GM19193 (cell line): Measurements from ENCODE around the gene GPATCH3.

Experiments
- POLR2A ChIP-seq: IDR thresholded peaks from 4 replicates; pipeline ENCODE4 v1.6.1; 2011; ENCODE audit not compliant: insufficient read depth, insufficient read length; ENCODE audit errors: extremely low read depth

GPATCH3 gene, protein sequence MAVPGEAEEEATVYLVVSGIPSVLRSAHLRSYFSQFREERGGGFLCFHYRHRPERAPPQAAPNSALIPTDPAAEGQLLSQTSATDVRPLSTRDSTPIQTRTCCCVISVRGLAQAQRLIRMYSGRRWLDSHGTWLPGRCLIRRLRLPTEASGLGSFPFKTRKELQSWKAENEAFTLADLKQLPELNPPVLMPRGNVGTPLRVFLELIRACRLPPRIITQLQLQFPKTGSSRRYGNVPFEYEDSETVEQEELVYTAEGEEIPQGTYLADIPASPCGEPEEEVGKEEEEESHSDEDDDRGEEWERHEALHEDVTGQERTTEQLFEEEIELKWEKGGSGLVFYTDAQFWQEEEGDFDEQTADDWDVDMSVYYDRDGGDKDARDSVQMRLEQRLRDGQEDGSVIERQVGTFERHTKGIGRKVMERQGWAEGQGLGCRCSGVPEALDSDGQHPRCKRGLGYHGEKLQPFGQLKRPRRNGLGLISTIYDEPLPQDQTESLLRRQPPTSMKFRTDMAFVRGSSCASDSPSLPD

DNA sequence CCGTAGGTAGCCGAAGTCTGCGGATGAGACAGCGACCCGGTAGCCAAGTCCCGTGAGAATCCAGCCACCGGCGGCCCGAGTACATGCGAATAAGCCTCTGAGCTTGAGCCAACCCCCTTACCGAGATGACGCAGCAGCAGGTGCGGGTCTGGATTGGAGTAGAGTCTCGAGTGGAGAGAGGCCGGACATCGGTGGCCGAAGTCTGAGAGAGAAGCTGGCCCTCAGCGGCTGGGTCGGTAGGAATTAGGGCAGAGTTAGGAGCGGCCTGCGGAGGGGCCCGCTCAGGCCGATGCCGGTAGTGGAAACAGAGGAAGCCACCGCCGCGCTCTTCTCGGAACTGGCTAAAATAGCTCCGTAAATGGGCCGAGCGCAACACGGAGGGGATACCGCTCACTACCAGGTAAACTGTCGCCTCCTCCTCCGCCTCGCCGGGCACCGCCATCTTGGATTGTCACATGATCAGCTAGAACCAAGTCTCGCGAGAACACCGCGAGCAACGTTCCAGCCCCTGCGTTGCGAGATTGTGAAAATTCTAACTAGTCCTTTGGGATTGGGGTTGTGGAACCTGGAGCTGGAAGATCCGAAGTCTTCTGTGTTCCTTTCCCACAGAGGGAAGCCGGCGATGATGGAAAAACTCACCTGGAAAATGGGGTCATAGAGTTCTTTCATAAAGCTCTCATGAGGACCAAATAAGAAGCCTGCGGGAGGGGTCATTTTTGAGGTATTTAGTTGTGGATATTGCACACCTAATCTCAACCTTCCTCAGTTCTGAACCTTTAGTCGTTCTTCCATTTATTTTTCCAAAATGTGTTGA, at the start of gene GPATCH3:
TSS of gene GPATCH3 (minus strand) at position 467 of the 814 bp plus-strand sequence. CDS start at position 442, 25 bp downstream.
- TF ChIP-seq POLR2A: peak; percentile 94

DNA sequence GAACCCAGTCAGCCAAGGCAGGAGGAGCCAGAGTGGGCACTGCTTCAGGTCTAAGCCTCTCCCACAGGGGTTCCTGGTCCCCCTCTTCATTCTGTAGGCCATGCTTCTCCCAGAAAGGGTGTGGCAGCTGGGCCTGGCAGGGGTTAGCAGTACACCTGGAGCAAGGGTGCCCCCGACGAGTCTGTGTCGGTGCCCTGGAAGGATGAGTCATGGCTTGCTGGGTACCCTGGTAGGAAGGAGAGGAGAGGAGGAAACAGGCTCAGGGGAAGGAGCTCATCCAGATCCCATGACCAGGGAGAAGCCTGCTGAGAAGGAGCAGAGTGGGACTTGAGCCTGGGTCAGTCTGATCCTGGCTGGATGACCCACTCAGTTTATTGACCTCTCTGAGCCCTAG, 49.7 kb upstream of the GPATCH3 start:
- no peak for TF ChIP-seq POLR2A

DNA sequence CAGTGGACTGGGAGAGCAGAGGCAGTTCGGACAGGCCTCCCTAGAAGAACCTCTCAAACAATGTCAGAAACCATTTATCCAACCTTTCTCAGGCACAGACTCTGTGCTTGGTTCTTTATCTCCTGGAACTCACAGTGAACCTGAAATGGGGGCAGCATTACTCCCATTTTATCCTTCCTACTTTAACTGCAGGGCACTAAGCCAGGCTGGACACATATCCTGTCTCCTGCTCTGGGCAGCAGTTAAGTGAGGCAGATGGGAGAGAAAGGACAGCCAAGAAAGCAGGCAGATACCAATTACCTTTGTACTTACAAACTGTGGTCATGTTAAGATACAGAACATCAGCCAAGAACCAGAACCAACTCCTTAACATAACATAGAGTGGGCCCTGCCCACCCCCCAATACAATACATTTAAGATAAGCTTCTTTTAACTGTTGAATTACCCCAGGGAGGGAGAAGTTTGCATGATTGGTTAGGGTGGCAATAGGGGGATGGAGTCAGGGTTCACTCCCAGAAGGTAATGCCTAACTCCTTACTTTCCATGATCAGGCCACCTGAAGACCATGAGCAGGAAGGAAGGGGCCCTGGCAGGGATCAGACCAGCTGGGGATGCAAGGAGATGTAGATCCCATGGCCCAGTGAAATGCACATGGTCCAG, 49.1 kb upstream of the GPATCH3 start:
- no peak for TF ChIP-seq POLR2A

DNA sequence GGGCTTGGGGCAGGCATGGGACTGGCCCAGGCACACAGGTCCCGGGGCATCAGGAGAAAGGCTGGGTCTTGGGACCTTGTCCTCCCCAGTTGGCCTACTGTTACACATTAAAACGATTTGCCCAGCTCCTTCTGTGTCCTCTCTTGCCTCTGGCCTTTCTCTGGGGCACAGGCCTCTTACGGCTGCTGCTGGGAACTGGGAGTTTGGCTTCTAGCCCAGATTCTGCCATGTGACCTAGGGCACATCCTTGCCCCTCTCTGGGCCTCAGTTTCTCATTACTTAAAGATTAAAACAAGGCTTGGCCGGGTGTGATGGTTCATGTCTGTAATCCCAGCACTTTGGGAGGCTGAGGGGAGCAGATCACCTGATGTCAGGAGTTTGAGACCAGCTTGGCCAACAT, 46.0 kb upstream of the GPATCH3 start:
- no peak for TF ChIP-seq POLR2A

DNA sequence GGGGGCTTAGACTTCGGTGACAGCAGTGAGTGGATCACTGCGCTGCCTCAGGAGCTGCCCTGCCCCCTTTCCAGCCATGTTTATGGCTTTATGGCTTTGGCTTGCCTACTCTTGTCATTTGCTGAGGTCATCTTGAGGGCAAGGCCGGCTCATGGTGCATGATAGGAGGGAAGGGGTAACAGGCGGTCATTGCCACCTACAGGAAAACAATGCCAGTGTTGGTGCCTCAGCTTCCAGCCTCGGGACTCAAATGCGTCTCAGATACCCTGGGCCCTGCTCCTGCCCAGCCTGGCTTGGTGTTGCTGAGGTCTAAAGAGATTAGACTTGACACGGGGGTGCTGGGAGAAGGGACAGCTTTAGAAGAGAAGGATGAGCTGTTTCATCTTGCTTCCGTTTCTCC, 45.5 kb upstream of the GPATCH3 start:
- TF ChIP-seq POLR2A: no peak

DNA sequence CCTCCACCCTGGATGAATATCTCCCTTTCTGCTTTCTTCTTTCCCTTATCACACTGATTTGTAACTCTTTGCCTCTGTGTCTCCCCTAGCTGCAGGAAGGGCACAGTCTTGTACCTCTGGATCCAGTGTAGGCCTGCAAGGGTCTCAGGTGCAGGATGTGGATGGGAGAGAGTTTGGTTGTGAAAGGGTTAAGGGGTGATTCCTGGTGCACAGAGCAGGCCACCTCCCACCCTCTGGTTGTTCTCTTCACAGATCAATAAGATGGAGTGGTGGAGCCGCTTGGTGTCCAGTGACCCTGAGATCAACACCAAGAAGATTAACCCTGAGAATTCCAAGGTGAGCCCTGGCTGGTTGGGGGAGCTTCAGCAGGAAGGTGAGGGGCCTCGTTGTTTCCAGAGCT, 44.9 kb upstream of the GPATCH3 start:
- no peak for TF ChIP-seq POLR2A

DNA sequence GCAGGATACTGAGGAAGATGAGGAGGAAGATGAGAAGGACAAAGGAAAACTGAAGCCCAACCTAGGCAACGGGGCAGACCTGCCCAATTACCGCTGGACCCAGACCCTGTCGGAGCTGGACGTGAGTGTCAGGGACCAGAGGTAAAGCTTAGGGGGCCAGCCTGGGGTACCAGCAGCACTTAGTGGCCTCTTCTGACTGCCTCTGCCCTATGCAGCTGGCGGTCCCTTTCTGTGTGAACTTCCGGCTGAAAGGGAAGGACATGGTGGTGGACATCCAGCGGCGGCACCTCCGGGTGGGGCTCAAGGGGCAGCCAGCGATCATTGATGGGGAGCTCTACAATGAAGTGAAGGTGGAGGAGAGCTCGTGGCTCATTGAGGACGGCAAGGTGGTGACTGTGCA, 42.4 kb upstream of the GPATCH3 start:
- TF ChIP-seq POLR2A: no peak

DNA sequence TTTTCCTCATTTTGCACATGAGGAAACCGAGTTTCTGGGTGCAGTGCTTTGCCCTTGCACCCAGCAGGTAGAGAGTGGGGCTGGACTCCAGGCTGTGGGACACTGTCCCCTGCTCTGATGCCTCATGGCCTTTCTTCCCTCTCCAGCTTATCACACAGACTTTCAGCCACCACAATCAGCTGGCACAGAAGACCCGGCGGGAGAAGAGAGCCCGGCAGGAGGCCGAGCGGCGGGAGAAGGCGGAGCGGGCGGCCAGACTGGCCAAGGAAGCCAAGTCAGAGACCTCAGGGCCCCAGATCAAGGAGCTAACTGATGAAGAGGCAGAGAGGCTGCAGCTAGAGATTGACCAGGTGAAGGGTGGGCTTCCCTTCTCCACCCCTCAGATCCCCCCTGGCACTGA, 41.0 kb upstream of the GPATCH3 start:
- TF ChIP-seq POLR2A: no peak

DNA sequence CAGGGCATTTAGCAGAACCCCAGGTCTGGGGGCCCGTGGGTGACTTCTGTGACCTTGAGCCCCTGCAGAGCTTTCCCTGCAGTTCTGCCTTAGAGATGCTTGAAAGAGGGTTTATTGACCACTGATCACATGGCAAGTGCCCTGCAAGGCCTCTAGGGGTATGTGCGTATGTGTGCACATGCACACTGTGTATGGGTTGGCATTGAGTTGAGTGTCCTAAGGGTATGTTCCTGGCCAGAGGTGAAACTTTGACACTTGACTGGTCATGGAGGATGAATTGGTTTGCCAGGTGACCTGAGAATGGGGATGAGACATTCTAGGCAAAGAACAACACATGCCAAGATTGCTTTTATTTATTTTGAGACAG, 38.4 kb upstream of the GPATCH3 start:
- TF ChIP-seq POLR2A: no peak

DNA sequence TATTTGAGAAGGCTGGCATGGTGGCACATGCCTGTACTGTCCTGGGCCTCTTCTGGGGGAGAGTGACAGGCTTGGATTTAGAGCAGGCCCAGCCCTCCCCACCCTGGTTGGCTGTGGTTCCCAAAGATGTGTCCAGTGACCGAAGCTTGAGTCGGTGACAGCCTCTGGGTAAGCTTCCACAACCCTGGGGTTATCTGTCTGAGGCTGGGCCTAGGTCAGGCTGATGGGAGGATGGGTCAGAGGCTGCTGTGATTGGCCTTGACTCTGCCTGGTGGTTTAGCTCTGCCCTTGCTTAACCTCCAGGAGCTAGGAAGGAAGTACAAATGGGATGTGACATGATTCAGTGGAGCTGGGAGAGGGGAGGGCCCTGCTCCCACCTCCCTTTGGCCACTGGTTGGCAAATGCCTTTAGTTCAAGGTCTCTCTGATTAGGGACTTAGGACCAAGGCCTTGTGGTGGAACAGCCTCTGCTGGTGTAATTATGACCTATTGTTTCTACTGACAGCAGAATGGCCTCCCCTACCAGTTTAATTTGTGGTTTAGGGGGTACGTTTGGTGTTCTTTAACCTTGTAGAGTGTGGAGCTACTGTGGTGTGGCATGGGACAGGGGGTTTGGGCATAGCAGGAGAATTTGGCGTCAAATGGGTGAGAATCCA, 37.9 kb upstream of the GPATCH3 start:
- no peak for TF ChIP-seq POLR2A

DNA sequence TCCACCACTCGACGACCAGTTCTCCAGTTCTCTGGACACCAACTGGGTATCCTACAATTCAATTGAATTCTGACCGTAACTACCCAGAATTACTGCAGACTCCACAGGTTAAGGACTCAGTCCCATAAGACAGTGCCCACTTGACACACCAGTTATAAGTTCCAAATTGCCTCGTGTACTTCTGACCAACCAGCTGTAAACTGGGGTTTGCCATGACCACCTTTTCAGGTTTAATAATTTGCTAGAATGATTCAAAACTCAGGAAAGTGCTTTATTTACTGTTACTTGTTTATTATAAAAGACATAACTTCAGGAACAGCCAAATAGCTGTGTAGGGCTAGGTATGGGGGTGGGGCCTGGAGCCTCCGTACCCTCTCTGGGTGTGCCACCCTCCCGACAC, 36.6 kb upstream of the GPATCH3 start:
- TF ChIP-seq POLR2A: no peak

DNA sequence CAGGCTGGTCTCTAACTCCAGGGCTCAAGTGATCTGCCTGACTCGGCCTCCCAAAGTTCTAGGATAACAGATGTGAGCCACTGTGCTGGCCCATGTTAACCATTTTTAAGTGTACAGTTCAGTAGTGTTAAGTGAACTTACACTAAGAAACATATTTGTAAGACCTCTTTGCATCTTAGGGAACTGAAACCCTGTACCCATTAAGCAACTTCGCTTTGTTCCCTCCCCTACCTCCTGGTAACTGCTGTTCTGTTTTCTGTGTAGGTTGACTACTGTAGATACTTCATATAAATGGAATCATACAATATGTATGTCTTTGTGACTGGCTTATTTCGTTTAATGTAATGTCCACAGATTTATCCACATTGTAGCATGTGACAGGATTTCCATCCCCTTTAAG, 32.3 kb upstream of the GPATCH3 start:
- TF ChIP-seq POLR2A: no peak

DNA sequence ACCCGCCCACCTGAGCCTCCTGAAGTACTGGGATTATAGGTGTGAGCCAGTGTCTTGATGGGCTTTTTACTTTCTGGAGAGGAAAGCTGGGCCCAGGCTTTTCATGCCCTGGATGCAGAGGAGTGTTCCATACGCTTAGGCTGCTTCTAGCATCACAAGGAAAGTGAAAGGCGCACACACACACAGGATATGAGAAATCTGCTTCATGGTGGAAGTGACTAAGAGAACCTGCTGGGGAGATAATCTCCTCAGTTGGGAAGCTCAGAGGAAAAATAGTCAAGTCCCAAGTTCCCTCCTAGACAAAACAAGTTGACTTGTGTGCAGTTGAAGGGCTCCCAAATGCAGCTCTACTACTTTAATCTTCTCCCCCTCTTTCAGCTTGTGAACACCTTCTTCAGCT, 23.4 kb upstream of the GPATCH3 start:
- TF ChIP-seq POLR2A: no peak

DNA sequence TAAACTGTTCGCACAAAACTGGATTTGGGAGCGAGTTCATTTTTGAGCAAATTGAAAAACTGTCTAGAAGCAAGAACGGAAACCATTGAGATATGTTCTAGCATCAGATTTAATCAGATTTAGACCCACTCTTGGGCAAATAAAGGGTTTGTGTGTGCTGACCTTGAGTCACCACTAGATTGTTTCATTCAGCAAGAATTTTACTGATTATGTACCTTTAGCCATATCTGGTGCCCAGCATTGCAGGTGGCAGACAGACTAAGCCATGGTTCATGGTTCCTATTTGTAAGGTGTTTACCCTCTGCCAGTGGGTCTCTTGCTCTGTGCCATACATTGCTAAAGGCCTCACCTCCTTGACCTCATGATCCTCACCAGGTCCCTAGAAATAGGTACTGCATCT, 22.6 kb upstream of the GPATCH3 start:
- TF ChIP-seq POLR2A: no peak

DNA sequence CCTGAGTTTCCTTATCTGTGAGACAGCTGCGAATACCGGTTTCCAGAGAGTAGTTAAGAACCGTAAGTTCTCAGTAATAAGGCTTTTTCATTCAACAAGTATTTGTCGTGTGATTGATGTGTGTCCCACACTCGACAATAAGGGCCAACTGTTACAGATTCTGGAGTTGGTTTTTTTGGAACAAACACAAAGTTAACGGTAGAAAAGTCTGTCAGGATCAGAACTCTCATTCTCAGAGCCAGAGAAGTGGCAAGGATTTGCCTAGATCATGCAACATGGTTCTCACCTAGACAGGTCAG, 22.1 kb upstream of the GPATCH3 start:
- no peak for TF ChIP-seq POLR2A

DNA sequence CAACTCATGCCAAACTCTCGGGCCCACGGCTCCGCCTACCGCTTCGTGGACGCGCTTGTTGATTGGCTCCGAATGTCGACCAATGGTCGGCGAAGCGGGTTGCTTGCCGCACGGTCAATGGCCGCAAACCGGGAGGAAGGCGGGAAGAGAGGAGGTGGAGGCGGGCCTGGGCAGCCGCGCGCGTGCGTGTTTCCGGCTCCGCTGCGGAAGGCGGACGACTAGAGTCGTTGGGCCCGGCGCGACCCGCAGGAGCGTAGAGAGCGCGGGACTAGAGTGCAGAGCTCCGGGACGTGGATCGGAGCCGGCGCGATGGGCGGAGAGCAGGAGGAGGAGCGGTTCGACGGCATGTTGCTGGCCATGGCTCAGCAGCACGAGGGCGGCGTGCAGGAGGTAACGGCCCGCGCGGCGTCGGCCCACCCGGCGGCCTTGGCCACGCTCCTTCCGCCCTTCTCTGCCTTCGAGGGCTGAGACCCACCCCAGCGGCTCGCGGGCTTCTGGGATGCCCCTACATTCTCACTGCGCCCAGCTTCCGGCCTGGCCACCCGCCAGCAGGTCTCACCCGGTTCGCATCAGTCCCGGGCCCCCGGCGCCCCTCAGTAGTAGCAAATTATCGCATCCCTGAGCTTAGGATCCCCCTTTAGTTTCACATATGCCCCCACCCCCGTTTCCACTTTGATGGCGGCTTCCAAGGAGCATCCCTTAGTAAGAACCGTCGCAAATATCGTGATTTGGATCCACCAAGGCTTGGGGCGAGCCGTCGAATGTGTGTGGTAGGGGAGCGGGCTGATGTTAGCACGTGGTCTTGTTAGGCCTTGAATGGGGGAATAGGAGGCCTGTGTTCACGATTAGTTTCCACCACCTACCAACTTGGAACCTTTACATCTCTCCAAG, 21.5 kb upstream of the GPATCH3 start, which contains the start of gene NUDC:
TSS of gene NUDC (plus strand) at position 204 of the 891 bp plus-strand sequence. CDS start at position 310, 106 bp downstream.
- TF ChIP-seq POLR2A: peak; percentile 83
